Activated CD4-positive, alpha-beta T cell treated with anti-CD3 and anti-CD28 coated beads, Interleukin-2, amount 50 U/mL, for 24 hours (primary cell): ENCODE data around the gene TCAP.

Experiments used
- DNase-seq, 2 donors: peaks; one replicate each; pipeline ENCODE4 v3.0.0-alpha.2; 2020; ENCODE audit warnings: low read depth in 1 of 2, low spot score in 1 of 2

Gene TCAP

GRCh38 chr17:39648616-39649366, 16.4 kb upstream of the TCAP start:
- no peak for DNase-seq

- DNase-seq: no peak
These were observed 15.0 kb upstream of the TCAP start for GRCh38 chr17:39650121-39650579.

- no peak for DNase-seq
These were observed 13.1 kb upstream of the TCAP start for GRCh38 chr17:39651923-39652586.

GRCh38 chr17:39652587-39653315, 12.4 kb upstream of the TCAP start:
- no peak for DNase-seq

- no peak for DNase-seq
These were observed 11.9 kb upstream of the TCAP start for GRCh38 chr17:39653316-39653661.

- DNase-seq: peak; percentile 68 to 75
These were observed 11.4 kb upstream of the TCAP start for GRCh38 chr17:39653662-39654331.

GRCh38 chr17:39655105-39655504, 10.0 kb upstream of the TCAP start:
- DNase-seq: no peak

- no peak for DNase-seq
These were observed 6.8 kb upstream of the TCAP start for GRCh38 chr17:39658346-39658745.

- no peak for DNase-seq
These were observed 6.4 kb upstream of the TCAP start for GRCh38 chr17:39658760-39659159.

- DNase-seq: no peak
These were observed 5.7 kb upstream of the TCAP start for GRCh38 chr17:39659279-39660010.

- no peak for DNase-seq
These were observed 5.2 kb upstream of the TCAP start for GRCh38 chr17:39660011-39660360.

- DNase-seq: no peak
These were observed 4.5 kb upstream of the TCAP start for GRCh38 chr17:39660397-39661385.

GRCh38 chr17:39661744-39662541, 3.2 kb upstream of the TCAP start:
- no peak for DNase-seq

GRCh38 chr17:39662551-39663339, 2.4 kb upstream of the TCAP start:
- no peak for DNase-seq

GRCh38 chr17:39663340-39663687, 1.8 kb upstream of the TCAP start:
- DNase-seq: no peak

GRCh38 chr17:39663688-39664580, 1.2 kb upstream of the TCAP start:
- no peak for DNase-seq

- DNase-seq: no peak
These were observed 584 bp downstream of the TCAP start for GRCh38 chr17:39665642-39666224.
